ENCODE results near the gene ADAM22.

DNA sequence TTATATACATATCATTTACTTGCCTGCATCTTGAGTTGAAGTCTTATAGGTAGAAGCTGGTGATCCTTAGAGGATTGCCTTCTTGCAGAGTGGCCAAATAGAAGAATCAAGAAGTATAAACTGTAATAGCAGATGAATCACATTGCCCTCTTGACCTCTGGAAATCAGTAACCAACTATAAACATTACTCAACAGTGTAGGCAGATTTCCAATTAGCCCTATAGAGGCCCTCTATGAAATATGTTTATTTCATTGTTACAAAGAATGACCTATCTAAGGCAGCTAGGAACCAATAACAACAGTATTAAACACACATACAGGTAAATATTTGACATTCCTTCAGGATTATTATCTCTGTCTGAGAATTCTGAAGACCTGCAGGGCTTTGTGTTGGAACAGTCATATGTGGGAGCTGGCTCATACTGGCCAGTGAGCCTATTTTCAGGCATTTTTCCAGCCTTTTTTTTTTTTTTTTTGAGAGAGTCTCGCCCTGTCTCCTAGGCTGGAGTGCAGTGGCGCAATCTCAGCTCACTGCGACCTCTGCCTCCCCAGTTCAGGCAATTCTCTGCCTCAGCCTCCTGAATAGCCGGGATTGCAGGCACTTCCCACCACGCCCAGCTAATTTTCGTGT, 292.9 kb downstream of the ADAM22 start:
- TF ChIP-seq EZH2 (IDR thresholded peaks at IDR 0.05) (no peak), POLR2AphosphoS5 (IDR thresholded peaks at IDR 0.05; ENCODE audit: borderline replicate concordance, low read depth, low read length) (no peak), FOXP2 (optimal IDR thresholded peaks at IDR 0.05; ENCODE audit: control extremely low read depth, extremely low read length, insufficient read depth) (no peak)
